GM18511 (cell line): ENCODE measurements around the gene WIF1.

Experiments used
- ATAC-seq: cut with Tn5 transposase; IDR thresholded peaks from one replicate; pipeline ENCODE4 v1.9.1; 2021; ENCODE audit warnings: mild to moderate bottlenecking, moderate library complexity; ENCODE audit not compliant: unreplicated experiment

WIF1 gene

DNA sequence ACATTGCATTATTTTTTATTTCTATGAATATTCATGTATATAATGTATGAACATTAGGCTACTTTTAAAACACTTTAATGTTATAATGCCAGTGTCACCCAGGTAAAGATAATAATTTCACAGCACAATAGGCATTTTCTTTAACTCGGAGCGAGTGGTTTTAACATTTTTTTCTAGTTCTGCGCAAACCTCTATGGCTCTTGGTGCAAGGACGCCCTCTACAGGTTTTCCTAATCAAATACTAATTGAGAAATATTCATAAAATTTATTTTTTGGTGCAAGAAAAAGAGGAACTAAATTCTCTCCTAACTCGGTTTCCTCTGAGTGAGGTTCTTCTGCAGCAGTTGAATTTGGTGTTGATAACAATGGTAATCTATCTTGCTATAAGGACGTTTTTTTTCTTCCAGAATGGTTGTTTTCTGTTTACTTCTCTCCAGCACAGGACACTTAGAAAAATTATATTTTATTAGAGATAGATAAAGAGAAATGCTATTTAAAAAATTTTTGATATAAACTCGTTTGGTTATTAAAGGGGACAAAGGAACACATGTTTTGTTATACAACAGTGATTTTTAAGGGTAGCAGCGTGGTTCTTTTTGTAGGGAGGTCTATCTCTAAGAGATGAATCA is 2.4 kb upstream of the WIF1 start:
- no peak for ATAC-seq

DNA sequence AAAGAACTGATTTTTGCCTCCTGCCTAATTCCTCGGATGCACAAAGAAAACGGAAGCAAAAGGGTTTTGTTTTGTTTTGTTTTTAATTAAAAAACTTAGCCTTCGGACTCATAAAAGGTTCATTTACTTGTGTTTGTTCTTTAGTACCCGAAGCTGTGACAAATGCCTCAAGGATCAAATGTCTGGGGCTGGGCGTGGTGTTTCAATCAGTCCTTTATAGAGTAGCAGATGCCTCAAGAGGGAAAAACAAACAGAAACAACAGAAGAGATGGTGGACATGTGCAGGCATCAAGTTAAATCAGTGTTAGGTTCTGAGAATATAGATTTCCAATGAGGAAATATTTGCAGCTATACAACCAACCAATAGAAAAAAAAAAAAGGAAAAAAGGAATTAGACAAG is 1.6 kb upstream of the WIF1 start:
- no peak for ATAC-seq

DNA sequence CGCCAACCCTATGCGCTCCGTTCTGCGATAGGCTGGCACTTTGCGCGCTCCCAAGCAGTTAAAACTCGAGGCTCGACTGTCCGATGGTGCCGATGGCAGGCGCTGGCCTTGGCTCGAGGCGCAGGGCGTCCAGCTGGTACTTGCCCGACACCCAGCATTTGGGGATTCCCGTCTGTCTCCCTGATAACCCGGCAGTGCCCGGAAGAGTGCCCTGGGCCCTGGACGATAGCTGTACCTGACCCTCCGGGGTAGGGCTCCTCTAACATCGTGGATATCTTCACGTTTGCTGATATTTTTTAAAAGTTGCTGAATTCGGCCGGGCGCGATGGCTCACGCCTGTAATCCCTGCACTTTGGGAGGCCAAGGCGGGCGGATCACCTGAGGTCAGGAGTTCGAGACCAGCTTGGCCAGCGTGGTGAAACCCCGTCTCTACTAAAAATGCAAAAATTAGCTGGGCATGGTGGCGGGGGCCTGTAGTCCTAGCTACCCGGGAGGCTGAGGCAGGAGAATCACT is 908 bp upstream of the WIF1 start:
- no peak for ATAC-seq

DNA sequence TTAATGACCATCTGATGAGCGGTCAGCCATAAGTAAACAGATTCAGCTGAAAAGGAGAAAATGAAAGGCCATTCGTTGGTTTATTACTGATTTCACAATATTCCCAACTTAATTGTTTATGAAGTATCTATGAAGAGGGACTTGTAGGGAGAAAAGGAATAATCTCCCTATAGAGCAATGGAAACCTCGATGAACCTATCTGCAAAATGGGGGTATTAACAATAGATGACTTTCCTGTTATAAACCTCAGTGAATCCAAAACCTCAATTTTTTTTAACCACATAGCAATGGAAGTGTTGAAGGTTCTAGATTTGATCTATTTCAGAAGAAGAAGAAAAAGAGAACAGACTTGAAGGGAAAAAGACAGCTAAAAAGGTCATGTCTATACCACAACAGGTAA is 2.0 kb downstream of the WIF1 start:
- ATAC-seq, result no peak

DNA sequence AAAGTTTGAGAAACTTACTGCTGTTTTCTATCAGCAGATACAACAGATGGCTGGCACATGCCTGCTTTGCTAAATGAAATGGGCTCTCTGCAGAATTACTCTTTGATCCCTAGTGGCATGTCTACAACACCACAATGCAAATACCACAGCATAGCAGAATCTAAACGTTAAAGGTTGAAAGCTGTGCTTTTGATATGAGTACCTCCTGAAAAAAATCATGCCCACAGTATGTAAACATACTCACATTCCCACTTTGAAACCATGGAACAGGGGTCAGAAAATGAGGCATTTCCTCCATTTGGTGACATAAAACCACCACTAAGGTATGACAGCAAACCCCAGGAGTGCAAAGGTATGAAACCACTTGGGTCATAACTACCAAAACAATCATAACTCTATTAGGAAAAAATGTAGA is 7.5 kb downstream of the WIF1 start:
- ATAC-seq, result no peak

DNA sequence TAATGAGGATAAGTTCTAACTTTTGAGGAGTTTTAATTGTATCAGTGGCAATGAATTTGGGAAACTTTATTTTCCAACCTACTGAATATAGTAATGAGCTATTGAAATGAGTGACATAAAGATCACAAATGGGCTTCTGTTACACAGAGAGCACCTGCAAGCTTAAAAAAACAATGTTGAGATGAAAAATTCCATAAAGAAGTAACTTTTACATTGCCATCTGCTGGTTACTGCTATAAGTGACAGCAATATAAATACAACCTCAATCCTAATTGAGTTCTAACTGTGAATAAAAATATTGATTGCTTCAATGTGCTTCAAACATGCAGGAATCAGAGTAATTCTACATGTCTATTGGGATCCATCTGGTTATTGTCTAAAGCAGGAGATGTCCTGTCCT is 14.2 kb downstream of the WIF1 start:
- ATAC-seq, result no peak

DNA sequence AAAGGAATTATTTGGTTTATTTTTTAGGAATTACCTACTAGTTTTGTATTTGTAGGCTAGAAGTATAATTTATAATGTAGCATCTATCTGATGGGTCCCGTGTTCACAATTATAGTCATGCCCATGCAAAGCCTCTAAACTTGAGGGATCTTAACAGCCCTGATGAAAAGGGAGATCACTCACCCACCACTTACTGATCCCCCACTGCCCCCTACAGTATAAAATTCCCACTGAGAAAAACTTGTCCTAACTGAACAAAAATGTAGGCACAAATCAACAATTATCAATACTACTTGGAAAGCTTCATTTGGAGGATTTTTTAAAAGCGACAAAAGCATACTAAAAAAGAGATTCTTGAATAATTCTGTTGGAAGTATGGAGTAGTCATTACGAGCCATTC is 21.0 kb downstream of the WIF1 start:
- no peak for ATAC-seq

DNA sequence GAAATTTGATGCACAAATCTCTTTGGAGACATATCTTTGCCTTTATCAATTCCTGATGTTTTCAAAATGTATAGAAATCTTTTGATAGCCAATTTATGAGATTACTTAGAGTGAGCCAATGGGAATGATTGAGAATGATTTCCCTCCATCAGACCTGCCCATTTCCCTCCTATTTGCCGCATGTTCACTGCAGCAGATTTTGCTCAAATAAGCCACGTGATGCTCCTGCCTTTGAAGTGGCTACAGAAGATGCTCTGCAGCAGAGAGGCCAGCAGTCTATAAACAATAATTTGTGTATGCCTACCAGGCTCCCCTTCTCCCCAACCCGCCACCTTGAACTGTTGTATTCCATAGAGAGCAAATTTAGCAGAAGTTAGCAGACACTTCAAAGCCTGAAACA is 21.9 kb downstream of the WIF1 start:
- ATAC-seq, result no peak

DNA sequence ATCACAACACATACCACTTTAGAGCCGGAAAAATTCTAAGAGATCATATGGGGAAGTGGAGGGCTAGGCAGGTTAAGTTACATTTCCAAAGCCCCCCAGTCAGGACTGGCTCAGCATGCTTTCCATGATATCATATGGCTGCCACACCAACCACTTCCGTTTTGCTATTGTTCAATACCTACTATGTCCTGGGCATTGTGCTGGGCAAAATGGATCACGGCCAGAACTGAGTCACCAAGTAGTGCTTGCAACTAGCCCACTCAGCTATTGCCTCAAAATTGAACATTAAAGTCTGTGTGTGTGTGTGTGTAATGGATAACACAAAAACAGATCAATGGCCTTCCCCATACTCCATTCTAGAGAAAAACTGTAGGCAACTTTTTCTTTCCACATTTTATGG is 22.7 kb downstream of the WIF1 start:
- no peak for ATAC-seq

DNA sequence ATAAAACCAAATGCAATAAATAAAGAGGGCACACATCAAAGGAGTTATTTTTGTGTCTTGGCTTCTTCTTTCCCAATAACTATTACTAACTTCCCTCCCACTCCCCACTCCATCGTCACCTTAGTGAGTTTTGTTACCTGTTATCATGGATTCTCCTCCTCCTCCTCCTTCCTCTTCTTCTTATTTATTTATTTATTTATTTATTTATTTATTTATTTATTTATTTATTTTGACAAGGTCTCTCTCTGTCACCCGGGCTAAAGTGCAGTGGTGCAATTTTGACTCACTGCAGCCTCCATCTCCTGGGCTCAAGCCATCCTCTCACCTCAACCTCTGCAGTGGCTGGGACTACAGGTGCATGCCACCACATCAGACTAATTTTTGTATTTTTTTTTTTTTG is 26.4 kb downstream of the WIF1 start:
- ATAC-seq, result no peak

DNA sequence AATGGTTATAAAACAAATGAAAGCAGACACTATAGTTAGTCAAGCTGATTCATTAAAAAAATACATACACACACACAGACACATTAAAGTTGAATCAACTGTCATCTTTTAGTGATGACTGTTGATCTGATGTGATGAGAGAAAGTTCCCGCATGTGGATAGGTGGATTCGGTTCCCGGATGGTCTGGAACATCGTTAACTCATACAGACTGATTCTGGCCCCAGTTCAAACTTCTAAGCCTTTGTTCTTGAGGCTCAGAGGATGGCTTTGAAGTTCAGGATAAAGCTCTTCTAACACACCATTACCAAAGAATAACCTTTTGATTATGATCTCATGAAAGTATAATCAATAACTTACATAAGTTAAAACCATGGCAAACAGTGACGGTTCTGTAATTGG is 27.5 kb downstream of the WIF1 start:
- no peak for ATAC-seq

DNA sequence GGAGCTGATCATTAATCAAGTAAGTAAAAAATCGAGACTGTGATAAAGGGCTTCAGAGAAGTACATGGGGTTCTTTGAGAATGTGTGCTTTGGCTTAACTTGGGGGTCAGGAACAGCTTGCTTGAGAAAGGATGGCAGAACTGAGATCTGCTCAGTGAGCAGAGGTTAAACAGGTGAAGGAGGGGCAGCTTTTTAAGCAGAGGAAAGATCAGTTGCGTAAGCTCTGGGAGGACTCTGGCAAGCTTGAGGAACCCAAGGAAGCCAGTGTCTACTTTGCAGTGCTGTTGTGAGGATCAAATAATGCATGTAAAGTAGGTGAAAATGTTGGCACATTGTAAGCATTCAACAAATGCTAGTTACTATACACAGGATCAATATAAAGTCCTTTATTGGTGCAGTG is 30.6 kb downstream of the WIF1 start:
- ATAC-seq, result no peak

DNA sequence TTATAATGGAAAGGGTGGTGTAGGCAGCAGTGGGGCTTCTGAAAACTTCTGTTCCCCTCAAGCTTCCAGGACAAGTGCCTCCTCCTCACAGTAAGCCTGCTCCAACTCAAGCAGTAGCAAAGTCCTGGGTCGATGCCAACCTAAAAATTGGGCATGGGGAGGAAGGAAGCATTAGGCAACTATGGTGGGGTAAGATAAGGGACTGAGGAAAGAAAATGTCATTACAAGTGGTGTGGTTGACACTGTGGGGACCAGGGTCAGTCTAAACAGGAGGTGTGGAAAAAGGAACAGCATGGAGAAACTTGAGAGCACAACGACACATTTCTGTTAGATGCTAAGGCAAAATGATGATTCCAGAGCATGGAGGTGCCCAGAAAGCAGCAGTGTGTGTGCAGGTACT is 34.9 kb downstream of the WIF1 start:
- ATAC-seq, result no peak

DNA sequence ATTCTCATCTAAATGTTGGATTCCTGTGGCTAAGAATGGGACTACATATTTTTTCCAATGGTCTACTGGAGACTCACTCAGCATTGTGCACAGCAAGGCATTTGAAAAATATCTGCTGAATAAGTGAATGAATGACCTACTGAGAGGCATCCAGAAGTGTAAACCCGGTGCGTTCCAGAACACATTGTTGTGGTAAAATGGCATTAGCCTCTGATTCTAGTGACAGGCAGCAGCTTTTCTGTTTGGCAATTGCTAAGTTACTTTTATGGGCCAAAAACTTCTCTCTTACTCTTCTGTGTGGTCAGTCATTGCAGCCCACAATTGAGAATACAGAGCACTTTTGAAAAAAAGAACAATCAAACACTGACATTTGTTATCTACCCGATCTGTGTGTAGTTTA is 36.5 kb downstream of the WIF1 start:
- ATAC-seq, result no peak

DNA sequence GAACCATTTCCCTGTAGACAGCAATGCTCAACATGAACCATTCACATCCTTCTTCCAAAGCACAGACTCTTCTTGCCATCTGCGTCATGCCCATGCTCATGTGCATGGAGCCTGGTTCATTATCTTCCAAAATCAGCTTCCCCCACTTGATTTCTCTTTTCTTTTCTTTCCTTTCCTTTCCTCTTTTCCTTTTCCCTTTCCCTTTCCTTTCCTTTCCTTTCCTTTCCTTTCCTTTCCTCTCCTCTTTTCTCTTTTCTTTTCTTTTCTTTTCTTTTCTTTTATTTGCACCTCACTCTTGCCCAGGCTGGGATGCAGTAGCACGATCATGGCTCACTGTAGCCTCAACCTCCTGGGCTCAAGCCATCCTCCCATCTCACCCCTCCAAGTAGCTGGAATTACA is 37.5 kb downstream of the WIF1 start:
- ATAC-seq, result no peak

DNA sequence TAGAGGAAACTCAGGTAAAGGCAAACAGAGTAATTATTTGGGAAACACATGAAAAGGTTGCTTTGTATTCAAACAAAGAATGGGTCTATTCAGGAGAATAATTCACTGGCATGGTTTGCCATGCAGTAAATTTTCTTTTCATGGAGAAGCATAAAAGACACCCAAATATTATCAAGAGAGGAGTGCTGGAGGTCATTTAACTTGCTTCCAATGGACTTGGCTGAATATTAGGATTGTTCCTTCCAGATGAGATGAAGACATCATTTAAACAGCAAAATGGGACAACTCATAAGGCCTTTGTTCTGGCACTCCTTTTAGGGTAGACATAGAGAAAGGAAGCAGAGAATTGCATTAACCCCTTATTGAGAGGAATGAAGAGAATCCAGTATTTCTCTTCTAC is 38.7 kb downstream of the WIF1 start:
- ATAC-seq, result no peak

DNA sequence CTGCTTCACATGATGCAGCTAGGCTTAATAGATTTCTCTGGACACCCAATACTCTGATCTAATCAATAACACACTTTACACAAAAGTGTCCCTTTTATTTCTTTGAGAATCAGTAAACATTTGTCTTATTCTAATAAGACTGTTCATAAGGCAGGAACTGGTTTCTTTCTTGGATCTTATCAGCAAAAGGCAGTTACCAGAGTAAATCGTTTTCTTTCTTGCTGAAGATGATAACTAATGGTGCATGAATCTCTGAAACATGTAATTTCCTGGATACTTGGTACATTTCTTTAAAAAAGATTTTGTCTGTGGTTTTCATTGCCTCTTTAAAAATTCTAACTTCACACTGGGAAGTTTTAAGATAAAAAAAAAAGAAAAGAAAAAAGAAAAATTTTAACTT is 39.6 kb downstream of the WIF1 start:
- no peak for ATAC-seq

DNA sequence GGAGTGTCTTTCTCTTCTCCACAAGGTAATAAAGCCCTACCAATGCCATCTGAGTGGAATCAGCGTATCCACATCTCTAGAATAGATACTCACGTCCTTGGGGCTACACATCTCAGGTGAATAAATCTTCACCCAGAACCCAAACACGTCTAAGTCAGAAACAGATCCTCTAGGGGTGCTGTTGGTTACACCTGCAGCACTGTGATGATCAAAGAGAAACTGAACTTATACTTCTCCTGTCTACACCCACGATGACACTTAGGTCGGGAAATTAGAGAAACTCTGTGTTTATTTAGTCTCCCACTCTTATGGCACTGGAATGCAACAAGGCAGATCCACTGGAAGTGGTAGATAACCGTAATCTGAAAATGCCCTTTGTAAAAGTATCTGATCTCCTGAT is 46.2 kb downstream of the WIF1 start:
- ATAC-seq, result no peak

DNA sequence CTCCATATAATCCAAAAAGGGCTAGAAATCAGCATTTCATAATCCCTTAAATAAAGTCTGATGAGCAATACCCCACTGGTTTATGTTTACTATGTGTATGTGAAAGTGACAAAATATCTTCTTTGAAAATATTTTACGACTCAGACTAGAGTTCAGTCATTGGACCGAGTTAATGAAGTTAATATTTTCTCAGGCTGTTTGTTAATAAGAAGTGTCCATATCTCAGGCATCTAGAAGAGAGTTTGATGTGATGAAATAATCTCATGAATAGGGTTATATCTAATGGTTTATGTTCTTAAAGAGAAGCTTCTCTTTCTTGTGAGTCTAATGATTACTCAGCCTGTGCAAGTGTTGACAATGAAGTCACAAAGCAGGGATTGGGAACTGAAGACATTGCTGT is 51.8 kb downstream of the WIF1 start:
- no peak for ATAC-seq

DNA sequence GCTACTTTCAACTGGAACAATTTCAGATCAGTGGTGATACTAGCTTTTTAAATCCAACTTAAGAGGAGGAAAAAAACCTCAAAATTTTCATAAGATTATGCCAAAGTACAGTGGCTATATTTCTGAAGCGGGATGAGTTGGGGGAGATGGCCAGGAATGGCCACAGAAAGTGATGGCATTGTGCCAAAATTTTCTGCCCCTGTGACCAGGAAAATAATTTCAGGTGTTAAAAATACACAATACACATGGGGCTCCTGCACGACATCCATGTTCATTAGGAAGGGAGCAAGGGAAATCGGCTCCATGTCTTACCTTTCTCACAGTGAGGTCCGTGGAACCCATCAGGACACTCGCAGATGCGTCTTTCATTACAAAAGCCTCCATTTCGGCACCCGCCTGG is 53.7 kb downstream of the WIF1 start:
- no peak for ATAC-seq

DNA sequence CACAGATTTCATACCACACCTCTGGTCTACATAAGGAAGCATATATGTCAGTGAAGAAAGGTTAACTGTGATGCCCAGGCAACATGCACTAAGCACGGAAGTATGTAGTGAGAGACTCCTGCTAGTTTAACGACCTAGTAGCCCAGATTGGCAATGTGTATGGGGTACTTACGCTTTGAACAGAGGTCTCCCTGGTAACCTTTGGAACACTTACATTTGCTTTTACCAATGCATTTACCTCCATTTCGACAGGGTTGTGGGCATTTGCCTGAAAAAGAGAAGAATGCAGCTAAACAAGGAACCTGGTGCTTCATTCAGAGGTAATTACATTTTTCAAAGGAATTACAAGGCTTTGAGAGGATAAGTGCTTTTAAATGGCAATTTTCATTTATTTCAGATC is 65.2 kb downstream of the WIF1 start:
- no peak for ATAC-seq

DNA sequence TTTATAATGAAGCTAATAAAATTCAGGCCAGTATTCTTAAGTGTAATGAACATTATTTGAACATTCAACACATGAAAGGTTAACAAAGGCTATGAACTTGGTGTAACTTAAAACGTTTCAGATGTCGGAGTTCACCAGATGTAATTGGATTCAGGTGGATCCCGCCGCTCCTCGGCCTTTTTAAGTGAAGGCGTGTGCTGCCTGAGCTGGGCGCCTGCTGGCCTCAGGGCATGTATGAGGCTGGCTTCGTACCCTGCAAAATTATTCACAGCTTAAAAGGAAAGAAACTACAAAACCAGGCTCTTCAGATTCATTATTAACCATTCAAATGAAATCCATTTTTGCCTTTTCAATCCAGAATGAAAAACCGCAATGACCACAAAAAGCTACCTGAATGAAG is 69.9 kb downstream of the WIF1 start:
- no peak for ATAC-seq

DNA sequence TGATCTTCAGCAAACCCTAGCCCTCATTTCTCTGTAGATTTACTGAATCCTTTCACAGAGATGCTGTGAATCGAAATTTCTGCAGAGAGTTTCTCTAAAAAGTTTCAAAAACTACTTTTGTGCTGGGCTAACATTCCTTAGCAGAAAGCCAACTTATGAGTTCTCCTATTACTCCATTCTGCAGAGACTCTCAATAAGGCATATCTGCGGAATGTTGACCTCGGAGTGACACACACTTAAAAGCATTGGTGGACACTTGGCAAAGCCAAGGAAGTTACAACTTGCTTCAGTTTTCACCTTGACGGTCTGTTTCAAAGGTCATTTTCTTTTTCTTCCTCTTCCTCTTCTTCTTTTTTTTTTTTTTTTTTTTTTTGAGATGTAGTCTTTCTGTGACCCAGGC is 75.8 kb downstream of the WIF1 start:
- no peak for ATAC-seq

DNA sequence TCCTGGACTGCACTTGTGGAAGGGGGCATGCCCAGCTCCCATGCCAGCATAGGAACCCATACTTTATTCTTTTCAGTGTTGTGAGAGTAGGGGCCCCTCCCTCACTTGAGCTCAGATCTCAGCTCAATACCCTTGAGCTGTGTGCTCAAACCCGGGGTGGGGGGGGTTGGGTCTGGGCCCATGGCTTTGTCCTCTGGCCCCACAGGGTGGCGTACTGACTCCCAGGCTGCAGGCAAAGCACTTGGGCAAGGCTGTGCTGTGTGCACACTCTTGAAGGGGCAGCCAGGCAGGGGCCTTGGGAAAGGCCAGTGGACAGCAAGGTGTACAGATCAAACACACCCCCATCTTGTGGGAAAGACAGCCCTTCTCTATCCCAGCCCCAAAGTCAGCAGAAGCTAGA is 81.8 kb downstream of the WIF1 start:
- ATAC-seq, result no peak
